Measurements from ENCODE around the gene KCTD19.

GRCh38 chr16:67310561-67310960 lies 16.0 kb downstream of the KCTD19 start:
- TF ChIP-seq, protein P1, sequence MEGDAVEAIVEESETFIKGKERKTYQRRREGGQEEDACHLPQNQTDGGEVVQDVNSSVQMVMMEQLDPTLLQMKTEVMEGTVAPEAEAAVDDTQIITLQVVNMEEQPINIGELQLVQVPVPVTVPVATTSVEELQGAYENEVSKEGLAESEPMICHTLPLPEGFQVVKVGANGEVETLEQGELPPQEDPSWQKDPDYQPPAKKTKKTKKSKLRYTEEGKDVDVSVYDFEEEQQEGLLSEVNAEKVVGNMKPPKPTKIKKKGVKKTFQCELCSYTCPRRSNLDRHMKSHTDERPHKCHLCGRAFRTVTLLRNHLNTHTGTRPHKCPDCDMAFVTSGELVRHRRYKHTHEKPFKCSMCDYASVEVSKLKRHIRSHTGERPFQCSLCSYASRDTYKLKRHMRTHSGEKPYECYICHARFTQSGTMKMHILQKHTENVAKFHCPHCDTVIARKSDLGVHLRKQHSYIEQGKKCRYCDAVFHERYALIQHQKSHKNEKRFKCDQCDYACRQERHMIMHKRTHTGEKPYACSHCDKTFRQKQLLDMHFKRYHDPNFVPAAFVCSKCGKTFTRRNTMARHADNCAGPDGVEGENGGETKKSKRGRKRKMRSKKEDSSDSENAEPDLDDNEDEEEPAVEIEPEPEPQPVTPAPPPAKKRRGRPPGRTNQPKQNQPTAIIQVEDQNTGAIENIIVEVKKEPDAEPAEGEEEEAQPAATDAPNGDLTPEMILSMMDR (IDR thresholded peaks at IDR 0.05): no peak
- TF ChIP-seq POLR2AphosphoS5 (IDR thresholded peaks at IDR 0.05): no peak

Data from esophagus muscularis mucosa (tissue), 3 donors.